ENCODE data around the gene HAUS3. TPM values are rescaled to one million over a fixed set of nuclear protein-coding genes. Genes with fewer than 3 reads are reported as not detected.

Gene HAUS3
- total and polyA plus RNA-seq, 2 of the 13 experiments (the other 11 are each of a cell fraction or from before 2014, with no cell fraction given), result 3.9 to 12.6 TPM

GRCh38 chr4:2241410-2242353 lies at the start of gene HAUS3, which contains the start of gene POLN (continued):
- no peak for TF ChIP-seq ZNF75D (CRISPR knock-in tag; IDR thresholded peaks at IDR 0.05; ENCODE audit: borderline replicate concordance)
- TF ChIP-seq, protein P1, sequence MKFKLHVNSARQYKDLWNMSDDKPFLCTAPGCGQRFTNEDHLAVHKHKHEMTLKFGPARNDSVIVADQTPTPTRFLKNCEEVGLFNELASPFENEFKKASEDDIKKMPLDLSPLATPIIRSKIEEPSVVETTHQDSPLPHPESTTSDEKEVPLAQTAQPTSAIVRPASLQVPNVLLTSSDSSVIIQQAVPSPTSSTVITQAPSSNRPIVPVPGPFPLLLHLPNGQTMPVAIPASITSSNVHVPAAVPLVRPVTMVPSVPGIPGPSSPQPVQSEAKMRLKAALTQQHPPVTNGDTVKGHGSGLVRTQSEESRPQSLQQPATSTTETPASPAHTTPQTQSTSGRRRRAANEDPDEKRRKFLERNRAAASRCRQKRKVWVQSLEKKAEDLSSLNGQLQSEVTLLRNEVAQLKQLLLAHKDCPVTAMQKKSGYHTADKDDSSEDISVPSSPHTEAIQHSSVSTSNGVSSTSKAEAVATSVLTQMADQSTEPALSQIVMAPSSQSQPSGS (CRISPR knock-in tag; IDR thresholded peaks at IDR 0.05), result no peak
- TF ChIP-seq ZNF10 (CRISPR knock-in tag; IDR thresholded peaks at IDR 0.05; ENCODE audit: borderline replicate concordance, low read depth), result no peak
- TF ChIP-seq ARHGAP35 (CRISPR knock-in tag; IDR thresholded peaks at IDR 0.05; ENCODE audit: borderline replicate concordance), result peak; percentile 46; the same call in 1 of the 2 replicates
- TF ChIP-seq ZIK1 (CRISPR knock-in tag; IDR thresholded peaks at IDR 0.05; ENCODE audit: borderline replicate concordance, low read depth), result no peak; the same call in 1 of the 2 replicates
- no peak for TF ChIP-seq GATA4 (IDR thresholded peaks at IDR 0.05; ENCODE audit: borderline replicate concordance, low read depth)
- TF ChIP-seq ZNF598 (CRISPR knock-in tag; IDR thresholded peaks at IDR 0.05; ENCODE audit: borderline replicate concordance), result peak; percentile 66; the same call in 1 of the 2 replicates
- TF ChIP-seq ZNF33B (CRISPR knock-in tag; IDR thresholded peaks at IDR 0.05), result no peak
- TF ChIP-seq ZNF746 (CRISPR knock-in tag; IDR thresholded peaks at IDR 0.05), result no peak
- TF ChIP-seq ZNF101 (CRISPR knock-in tag; IDR thresholded peaks at IDR 0.05; ENCODE audit: borderline replicate concordance, low read depth), result no peak
- peak; percentile 89 for TF ChIP-seq KDM2A (CRISPR knock-in tag; IDR thresholded peaks at IDR 0.05; ENCODE audit: borderline replicate concordance, low read depth)
- TF ChIP-seq NR2F6 (IDR thresholded peaks at IDR 0.05), result no peak
- 0 out of 2 replicates have a peak, but pooled peaks have one; percentile 19 for TF ChIP-seq NR2F6 (CRISPR knock-in tag; IDR thresholded peaks at IDR 0.05)
- TF ChIP-seq, protein P2, sequence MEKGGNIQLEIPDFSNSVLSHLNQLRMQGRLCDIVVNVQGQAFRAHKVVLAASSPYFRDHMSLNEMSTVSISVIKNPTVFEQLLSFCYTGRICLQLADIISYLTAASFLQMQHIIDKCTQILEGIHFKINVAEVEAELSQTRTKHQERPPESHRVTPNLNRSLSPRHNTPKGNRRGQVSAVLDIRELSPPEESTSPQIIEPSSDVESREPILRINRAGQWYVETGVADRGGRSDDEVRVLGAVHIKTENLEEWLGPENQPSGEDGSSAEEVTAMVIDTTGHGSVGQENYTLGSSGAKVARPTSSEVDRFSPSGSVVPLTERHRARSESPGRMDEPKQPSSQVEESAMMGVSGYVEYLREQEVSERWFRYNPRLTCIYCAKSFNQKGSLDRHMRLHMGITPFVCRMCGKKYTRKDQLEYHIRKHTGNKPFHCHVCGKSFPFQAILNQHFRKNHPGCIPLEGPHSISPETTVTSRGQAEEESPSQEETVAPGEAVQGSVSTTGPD (CRISPR knock-in tag; IDR thresholded peaks at IDR 0.05), result no peak
- no peak for TF ChIP-seq ATRX (CRISPR knock-in tag; IDR thresholded peaks at IDR 0.05; ENCODE audit: borderline replicate concordance)
- no peak for TF ChIP-seq ZNF552 (CRISPR knock-in tag; IDR thresholded peaks at IDR 0.05; ENCODE audit: borderline replicate concordance)
- peak; percentile 42; the same call in 1 of the 2 replicates for TF ChIP-seq ZNF609 (CRISPR knock-in tag; IDR thresholded peaks at IDR 0.05; ENCODE audit: borderline replicate concordance)
- TF ChIP-seq ARNT (IDR thresholded peaks at IDR 0.05), result no peak

Measured in HepG2 (cell line).